Measurements from ENCODE around the gene TNXB.
"Not testable (repeated sequence)": the region's sequence is repeated elsewhere in the genome, so short reads cannot be mapped to it uniquely, and the experiment has no call there.

The TNXB gene

GRCh38 chr6:32050562-32050961 is 58.6 kb downstream of the TNXB start:
- no peak overlapping the region for H3K4me3 Mint-ChIP-seq
- H3K27ac Mint-ChIP-seq: peak overlapping the region; percentile 87
- H3K36me3 Mint-ChIP-seq (ENCODE audit: low read depth): no peaks in the 10 kb centered on the region
- no peak for TF ChIP-seq CTCF (IDR thresholded peaks at IDR 0.05)
- DNase-seq: no peak
- no peaks in the 10 kb centered on the region for H3K9me3 Mint-ChIP-seq
- H3K4me1 Mint-ChIP-seq: peaks cover 74% of the 10 kb centered on the region
- peaks cover 9% of the 10 kb centered on the region for H3K27me3 Mint-ChIP-seq (ENCODE audit: low read depth, poor library complexity)

GRCh38 chr6:32049736-32050135 is 59.4 kb downstream of the TNXB start:
- not testable (repeated sequence) for H3K27me3 Mint-ChIP-seq (ENCODE audit: low read depth, poor library complexity); H3K4me3 Mint-ChIP-seq; H3K36me3 Mint-ChIP-seq (ENCODE audit: low read depth); DNase-seq; H3K9me3 Mint-ChIP-seq; H3K27ac Mint-ChIP-seq
- peaks cover 73% of the 10 kb centered on the region for H3K4me1 Mint-ChIP-seq

GRCh38 chr6:32049149-32049548 is 60.0 kb downstream of the TNXB start:
- peaks cover 67% of the 10 kb centered on the region for H3K4me1 Mint-ChIP-seq
- H3K4me3 Mint-ChIP-seq: not testable (repeated sequence)

GRCh38 chr6:32047855-32048766 is 61.0 kb downstream of the TNXB start:
- no peak overlapping the region for H3K27ac Mint-ChIP-seq
- no peaks in the 10 kb centered on the region for H3K9me3 Mint-ChIP-seq
- TF ChIP-seq CTCF (IDR thresholded peaks at IDR 0.05): peak; percentile 89
- peak overlapping the region; percentile 10 for H3K4me3 Mint-ChIP-seq
- H3K4me1 Mint-ChIP-seq: peaks cover 64% of the 10 kb centered on the region
- peaks cover 2% of the 10 kb centered on the region for H3K27me3 Mint-ChIP-seq (ENCODE audit: low read depth, poor library complexity)
- peak; percentile 88 for DNase-seq
- no peaks in the 10 kb centered on the region for H3K36me3 Mint-ChIP-seq (ENCODE audit: low read depth)

More at GRCh38 chr6:32049149-32049548, 60.0 kb downstream of the TNXB start:
- not testable (repeated sequence) for H3K27me3 Mint-ChIP-seq (ENCODE audit: low read depth, poor library complexity); H3K9me3 Mint-ChIP-seq; DNase-seq; H3K36me3 Mint-ChIP-seq (ENCODE audit: low read depth)
- peak overlapping the region; percentile 52 for H3K27ac Mint-ChIP-seq

DNA sequence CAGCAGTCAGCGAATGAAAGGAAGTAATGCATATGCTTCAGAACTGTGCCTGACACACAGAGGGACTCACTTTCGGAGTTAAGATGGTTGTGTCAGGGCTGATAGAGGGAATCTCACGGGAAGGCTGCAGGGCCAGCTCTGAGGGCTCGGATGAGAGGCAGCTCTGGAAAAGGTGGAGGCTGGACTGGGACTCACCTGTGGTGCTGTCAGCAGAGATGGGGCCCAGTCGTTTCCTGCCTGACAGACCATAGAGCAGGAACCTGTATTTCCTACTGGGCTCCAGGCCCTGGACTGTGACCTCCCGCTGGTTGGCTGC is 61.6 kb downstream of the TNXB start:
- H3K27me3 Mint-ChIP-seq (ENCODE audit: low read depth, poor library complexity): peaks cover 2% of the 10 kb centered on the region
- H3K27ac Mint-ChIP-seq: no peak overlapping the region
- no peaks in the 10 kb centered on the region for H3K36me3 Mint-ChIP-seq (ENCODE audit: low read depth)
- no peak for DNase-seq
- H3K9me3 Mint-ChIP-seq: no peaks in the 10 kb centered on the region
- no peak for TF ChIP-seq CTCF (IDR thresholded peaks at IDR 0.05)
- H3K4me3 Mint-ChIP-seq: no peak overlapping the region
- peaks cover 58% of the 10 kb centered on the region for H3K4me1 Mint-ChIP-seq

GRCh38 chr6:32047084-32047478 is 62.1 kb downstream of the TNXB start:
- Mint-ChIP-seq H3K27ac (no peak overlapping the region), H3K4me3 (no peak overlapping the region), H3K27me3 (ENCODE audit: low read depth, poor library complexity) (peaks cover 2% of the 10 kb centered on the region), H3K36me3 (ENCODE audit: low read depth) (no peaks in the 10 kb centered on the region), H3K4me1 (peaks cover 57% of the 10 kb centered on the region), H3K9me3 (no peaks in the 10 kb centered on the region)
- no peak for DNase-seq
- TF ChIP-seq CTCF (IDR thresholded peaks at IDR 0.05): no peak

All from nephron progenitor cell (in vitro differentiated cells).